Ureter (tissue), 1 donor: ENCODE results near the gene SASH3. TPM values are rescaled to one million over a fixed set of nuclear protein-coding genes. Genes with fewer than 3 reads are reported as not detected.

Experiments
- DNase-seq: peaks from one replicate; pipeline ENCODE4 v3.0.0-alpha.2; 2020; ENCODE audit warnings: low spot score
- total RNA-seq: library from RNA; stranded (reverse); gene quantifications from one replicate; pipeline ENCODE4 v1.2.4, GENCODE V29; 2023
- donor health status: DM: yes; HTN: yes; CAD: no.

The SASH3 gene
- total RNA-seq, 1 donor from 2014 or later: 8.4 TPM

DNA sequence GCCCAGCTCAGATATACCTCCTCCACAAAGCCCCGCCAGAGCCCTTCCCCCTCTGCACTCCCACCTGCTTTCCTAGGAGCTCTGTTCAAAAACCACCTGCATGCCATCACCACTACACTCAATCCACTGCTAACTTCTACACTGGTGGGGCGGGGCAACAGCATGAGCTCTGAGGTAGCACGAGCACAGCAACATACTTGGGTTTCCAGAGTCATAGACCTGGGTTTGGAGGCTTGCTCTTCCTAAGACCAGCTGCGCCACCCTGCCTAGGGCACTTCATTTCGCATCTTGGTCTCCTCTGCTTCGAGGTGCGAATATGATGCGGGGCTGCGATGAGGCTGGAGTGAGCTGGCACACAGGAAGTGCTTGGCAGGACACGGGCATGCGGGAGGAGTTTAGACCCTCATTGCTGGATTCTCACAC lies 3.6 kb downstream of the SASH3 start:
- DNase-seq: no peak

DNA sequence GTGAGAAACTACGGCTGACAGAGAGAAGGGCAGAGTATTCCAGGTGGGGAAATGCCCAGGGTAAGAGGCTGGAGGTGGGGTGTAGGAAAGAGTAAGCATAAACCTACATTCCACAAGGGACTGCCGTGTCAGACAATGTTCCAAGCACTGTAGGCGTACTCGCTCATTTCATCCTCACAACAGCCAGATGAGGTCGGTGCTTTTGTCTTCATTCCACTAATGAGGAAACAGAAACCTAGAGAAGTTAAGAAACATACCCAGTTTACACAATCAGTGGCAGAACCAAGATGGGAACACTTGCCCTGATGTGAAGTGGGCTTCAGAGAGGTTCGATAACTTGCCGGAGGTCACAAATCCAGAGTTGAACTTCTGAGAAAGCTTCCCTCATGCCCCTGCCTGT lies 4.6 kb downstream of the SASH3 start:
- DNase-seq: no peak

DNA sequence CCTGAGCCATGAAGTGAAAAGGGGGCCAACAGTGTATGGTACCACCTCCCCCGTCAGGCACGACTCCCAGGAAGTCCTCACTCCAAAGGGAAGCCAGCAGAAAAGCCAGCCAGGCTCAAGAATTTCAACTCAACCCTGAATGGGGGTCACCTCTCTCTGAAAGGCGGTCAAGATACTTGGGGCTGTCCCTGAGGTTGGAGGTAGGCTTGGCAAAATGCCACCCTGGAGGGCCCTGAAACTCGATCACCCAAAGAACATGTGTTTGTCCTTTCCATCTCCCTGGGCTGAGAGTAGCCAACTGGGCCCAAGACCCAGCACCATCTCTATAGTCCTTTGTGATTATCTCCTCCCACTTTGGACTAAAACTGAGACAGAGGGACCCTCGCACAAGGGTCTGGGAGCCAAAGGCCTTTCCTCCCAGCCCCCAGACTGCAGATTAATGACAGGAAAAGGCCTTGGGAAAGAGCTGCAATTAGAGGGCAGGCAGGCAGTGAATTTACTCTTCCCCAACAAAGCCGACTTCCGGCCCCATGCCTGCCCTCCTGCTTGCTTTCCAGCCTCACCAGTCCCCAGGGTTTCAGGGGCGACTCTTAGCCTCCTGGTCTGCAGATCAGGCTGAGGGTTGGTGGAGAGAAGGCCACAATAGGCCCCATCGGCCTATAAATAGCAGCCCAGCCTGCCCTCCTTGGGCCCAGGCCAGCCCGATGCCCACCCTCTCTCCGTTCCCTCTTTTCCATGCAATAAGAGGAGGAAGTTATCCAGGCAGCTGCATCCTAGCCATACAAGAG lies 5.6 kb downstream of the SASH3 start:
- DNase-seq: no peak

DNA sequence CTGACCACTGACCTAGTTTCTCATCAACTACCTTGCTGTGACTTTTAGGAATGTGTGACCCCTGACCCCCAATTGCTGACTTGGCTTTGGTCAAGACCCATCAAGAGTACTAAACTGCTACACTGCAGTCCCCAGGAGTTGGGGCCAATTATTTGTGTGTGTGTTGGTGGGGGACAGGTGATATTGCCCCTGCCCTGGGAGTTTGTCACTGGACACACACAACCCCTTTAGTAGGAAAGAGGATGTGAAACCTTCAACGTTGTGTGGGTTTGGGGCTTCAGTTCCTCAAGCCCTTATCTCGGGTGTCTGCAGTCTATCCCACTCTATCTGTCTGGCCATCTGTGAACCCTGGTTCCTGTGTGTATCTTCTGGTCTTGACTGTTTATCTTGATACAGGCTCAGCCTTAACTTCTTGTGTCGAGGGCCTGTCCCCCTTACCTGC lies 6.5 kb downstream of the SASH3 start:
- no peak for DNase-seq

DNA sequence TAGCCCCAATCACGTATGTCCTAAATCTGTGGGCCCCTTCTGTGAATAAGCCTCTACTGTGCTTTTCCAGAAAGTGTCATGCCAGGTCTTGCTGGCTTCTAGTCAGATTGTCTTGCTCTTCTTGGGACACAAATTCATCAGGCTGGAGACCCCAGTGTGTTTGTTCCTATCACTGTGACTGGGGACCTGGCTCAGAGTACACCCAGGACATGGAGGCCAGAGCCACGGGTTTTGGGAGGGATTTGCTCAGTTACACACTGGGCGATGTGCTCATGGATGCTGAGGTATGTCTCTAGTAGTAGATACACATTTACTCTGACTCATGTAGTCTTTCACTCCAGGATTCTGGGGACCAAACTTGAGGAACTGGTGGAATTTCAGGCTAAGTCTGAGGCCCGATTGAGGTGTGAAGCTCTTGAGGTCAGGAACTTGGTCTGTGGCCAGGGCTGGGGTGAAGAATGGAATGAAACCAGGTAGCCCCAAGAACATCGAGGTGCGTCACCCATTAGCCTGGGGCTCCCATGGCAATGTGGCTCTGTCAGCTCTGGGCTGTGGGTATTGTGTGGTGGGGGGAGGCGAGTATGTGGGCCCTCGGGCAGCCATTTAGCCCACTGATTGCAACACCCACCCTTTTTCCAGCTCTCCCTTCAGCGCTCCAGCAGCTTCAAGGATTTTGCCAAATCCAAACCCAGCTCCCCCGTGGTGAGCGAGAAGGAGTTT lies 7.7 kb downstream of the SASH3 start:
- DNase-seq: no peak

DNA sequence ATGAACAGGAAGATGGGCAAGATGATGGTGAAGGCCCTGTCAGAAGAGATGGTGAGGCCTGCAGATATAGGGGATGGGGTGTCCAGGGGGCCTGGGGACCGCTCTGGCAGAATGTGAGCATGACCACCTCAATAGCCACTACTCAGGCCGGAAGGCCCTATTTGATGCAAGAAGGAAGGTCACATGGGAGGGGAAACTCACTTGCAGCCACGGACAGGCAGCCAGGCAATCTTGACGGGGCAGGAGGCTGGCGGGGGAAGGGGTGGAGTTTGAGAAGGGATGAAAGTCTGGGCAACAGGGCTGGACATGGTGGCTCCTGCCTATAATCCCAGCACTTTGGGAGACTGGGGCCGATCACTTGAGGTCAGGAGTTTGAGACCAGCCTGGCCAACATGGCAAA lies 8.8 kb downstream of the SASH3 start:
- DNase-seq: no peak

DNA sequence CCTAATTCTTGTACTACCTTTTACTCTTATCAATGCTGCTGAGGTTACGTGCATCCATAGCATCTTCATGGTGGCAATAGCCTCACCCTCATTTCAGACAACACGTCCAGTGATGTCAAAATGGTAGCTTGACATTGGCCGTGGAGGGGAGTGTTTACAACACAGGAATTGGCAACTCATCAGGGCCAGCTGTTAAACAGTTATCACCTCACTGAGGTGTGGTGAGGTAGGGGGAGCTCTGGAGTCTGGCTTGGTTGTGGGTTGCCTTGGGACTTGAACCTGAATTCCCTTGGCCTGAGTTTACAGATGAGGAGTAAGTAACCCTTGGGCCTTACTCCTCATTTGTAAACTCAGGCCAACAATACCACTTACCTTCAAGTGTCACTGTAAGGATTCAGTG lies 10.4 kb downstream of the SASH3 start:
- DNase-seq: no peak

DNA sequence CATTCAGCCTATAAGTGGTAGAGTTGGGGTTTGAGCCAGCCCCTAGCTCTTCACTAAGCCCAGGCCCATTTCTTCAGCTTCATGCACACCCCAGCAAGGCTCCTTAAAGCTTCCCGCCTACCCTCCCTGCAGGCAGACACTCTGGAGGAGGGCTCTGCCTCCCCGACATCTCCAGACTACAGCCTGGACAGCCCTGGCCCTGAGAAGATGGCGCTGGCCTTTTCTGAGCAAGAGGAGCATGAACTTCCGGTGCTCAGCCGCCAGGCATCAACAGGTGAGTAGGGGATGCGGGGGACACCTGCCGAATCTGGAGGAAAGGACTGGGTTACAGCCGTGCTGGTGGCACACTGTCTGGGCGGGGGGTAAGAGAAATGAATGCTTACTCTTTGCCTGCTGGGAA lies 11.1 kb downstream of the SASH3 start:
- no peak for DNase-seq

DNA sequence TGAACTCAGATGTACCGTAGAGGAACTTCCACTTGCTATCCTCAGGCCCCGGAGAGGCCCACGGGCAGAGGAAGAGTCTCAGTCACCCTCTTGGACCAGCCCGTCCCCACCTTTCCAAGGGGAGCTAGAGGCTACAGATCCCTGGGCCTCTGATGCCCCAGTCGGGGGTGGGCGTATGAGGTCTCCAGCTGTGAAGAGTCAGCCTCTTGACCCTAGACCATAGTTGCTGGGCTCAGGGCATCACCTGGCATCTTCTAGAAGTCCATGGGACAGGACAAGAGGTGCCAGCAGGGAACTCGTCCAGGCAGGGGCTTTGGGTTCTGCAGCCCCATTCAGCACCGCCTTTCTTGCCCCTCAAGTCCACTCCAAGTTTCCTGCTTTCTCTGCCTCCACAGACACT lies 11.6 kb downstream of the SASH3 start:
- DNase-seq: no peak

DNA sequence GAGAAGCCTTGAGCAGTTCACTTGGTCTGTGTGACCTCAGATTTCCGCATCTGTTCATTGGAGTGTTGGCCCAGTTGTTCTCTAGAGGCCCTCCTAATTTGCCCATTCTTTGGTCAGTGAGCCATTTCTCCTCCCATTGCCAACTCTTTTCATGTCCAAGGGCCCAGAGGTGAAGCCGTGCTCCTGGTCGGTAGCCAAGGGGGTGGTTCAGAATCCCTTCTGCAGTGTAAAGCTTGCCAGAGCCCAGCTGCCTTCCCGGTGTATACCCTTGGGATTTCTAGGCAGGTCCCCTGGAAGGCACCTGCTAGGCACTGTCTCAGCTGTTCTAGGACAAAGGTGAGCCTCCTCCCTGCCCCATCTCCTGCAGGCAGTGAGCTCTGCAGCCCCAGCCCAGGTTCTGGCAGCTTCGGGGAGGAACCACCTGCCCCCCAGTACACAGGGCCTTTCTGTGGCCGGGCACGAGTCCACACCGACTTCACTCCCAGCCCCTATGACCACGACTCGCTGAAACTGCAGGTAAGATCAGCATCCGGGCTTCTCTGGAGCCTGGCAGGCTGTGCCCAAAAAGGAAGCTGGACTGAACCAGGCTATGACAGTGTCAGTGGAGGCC lies 12.3 kb downstream of the SASH3 start:
- no peak for DNase-seq

DNA sequence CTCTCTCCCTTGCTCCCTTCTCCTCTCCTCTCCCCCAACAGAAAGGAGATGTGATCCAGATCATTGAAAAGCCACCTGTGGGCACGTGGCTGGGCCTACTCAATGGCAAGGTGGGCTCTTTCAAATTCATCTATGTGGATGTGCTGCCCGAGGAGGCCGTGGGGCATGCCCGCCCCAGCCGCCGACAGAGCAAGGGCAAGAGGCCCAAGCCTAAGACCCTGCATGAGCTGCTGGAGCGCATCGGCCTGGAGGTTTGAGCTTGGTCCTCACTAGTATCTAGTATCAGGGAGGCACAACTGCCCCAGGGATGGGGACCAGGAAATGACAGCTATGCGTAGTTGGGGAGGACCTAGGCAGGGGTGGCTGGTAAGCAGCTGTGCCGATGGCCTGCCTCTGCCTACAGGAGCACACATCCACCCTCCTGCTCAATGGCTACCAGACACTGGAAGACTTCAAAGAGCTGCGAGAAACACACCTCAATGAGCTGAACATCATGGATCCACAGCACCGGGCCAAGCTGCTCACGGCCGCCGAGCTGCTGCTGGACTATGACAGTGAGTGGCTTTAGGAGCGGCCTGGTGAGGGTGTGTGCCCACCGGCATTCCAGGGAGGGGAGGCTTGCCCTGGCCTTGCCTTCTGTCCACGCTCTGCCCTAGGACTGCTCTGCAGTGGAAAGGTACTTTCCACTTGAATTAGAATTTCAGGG lies 13.0 kb downstream of the SASH3 start:
- no peak for DNase-seq

DNA sequence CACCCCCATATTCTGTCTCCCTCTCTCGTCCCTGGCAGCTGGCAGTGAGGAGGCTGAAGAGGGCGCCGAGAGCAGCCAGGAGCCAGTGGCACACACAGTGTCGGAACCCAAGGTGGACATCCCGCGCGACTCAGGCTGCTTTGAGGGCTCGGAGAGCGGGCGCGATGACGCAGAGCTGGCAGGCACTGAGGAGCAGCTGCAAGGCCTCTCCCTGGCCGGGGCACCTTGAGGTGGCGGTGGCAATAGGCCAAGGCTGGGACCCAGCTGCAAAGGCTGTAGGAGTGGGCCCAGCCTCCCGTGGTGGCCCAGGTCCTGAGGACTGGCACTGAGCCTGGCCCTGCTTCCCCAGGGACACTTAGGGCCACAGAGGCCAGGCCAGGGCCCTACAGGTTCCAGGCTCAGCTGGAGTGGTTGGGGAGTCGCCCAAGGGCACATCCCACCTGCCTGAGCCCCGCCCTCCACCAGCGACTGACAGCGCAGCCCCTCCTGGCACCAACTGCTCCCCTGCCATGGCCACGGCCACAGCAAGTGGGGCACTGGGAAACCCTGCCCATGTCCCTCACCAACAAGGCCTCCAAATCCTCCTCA lies 13.9 kb downstream of the SASH3 start:
- DNase-seq: no peak

DNA sequence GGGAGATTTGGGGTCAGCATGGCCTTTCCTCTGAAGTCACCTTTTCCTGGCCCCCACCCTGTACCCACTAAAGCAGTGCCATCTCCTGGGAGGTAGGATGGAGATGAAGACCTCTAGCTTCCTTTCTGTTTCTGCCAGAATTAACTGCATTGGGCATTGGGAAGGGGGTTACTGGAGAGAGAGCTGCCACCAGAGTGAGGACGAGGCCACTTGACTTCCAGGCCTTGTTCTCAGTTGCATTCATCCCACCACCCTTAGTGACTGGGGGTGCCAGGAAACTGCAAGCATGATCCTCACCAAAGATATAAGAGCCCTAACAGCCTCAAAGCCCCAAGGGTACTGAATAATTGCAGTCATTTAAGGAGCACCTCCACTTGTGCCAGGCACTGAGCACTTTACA lies 15.8 kb downstream of the SASH3 start:
- DNase-seq: no peak

DNA sequence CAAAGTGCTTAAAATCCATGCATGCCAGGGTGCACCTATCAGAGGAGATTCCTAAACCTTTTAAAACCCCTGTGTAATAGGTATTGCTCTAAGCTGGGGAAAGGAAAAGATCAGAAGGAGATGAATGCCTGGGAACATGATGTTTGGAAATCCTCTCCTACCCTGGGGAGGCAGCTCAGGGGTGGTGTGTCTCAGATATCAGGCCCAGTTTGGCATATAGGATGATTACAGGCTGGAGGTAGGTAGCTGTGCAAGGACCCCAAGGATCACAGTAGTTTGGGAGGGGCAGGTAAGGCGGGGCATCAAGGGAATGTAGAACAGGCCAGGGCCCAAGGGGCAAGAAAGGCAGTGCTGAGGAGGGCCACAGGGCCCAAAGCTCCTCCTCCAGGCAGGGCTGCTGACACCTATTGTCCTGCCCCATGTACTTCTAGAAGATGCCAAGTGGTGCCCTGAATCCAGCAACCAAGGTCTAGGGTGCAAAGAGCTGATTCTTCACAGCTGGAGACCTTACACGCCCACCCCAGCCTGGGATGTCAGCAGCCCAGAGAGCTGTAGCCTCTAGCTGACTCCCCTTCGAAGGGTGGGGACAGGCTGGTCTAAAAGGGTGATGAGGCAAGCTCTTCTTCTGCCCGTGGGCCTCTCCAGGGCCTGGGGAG lies 17.6 kb downstream of the SASH3 start:
- no peak for DNase-seq

DNA sequence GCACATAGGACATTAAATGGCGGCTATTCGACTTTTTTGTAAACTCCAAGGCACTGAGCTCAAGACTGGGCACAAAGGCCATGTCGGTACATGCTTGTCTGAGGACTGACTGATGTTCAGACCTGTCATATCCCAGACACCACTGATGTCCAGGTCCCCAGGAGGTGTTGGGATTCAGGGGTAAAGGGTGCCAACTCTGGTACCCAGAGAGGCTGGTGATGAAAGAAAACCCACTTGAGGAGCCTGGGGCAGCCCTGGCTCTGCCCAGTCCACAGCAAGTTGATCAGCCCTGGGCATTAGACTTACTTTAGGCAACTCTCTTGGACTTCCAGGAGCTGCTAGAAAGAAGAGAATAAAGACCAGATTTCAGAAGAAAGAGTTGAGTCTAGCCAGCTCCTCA lies 18.7 kb downstream of the SASH3 start:
- no peak for DNase-seq

DNA sequence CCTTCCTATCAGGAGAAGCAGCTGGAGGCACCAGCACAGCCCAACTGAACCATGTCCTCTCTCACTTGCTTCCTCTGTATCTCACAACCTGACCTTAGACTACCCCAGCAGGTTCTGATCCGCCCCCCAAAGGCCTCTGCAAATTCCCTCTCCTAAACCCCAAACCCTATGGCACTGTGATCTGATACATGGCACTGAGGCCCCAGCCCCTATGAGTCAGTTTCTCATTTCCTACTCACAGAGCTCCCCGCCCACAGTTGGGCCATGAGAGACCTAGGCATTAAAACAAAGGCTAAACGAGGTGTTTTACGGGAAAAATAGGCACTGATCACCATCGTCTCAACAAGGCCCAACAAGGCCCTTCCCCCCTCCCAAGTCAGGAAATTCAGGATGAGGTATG lies 19.1 kb downstream of the SASH3 start:
- no peak for DNase-seq

DNA sequence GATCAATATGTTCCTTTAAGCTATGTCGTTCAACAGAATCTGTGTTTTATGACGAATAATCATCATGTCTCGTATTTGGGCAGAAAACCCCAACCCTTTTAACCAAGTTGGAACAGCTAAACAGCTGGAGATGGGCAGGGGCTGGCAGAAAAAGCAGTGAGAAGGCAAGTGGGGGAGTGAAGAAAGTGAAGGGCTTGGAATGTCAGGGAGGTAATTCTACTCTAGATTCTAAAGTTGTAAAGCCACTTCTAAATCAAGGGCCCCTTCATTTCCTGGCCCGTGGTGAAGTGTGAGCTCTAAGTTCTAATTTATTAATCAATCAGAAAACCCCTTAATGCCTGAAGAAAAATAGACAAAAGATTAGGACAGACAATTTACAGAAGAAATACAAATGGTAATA lies 20.4 kb downstream of the SASH3 start:
- DNase-seq: no peak

DNA sequence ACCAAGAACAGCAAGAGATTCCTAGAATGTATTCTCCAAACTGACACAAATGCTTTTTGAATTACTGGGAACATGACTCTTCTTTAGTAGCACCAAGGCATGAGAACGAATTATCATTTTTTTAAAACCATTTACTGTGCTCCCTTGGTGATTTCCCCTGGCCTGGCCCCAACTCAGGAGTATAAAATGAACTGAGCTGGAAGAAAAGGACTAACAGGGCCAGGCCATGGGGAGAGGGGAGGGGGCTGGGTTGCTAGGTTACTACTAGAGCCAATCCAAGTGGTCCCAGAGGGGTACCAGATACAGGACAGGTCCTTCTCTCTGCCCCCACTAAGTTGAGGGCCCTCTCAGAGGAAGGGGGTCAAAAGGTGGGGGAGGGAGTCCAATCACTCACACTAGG lies 23.1 kb downstream of the SASH3 start:
- no peak for DNase-seq

DNA sequence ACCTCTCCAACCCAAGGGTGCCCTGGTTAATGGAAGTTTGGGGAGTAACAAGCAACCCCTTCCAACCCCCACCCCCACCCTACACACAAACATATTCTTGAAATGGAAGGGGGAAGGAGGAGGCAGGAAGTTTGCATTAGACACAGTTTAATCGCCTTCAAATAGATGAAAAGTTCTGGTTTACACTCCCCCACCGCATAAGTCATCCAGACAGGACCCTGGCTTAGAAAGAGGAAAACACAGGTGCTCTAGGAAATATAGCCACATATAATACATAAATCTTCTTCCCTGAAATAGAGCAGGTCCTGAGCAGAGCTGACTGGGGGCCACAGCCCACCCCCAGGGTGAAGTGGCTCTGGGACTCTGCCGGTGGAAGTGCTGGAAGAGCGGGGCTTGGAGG lies 25.1 kb downstream of the SASH3 start:
- DNase-seq: no peak

DNA sequence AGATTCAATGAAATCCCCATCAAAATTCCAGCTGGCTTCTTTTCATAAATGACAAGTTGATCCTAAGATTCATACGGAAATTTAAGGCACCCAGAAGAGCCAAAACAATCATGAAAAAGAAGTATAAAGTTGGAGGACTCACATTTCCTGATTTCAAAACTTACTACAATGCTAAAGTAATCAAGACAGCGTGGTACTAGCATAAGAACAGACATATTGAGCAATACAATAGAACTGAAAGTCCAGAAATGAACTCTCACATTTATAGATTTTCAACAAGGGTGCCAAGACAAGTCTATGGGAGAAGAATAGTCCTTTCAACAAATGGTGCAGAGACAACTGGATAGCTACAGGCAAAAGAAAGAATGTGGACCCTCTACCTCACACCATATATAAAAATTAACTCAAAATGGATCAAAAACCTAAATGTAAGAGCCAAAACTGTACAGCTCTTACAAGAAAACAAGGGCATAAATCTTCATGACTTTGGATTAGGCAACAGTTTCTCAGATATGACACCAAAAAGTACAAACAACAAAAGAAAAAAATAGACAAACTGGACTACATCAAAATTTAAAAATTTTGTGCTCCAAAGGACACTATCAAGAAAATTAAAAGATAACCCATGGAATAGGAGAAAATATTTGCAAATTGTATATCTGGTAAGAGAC lies 28.5 kb downstream of the SASH3 start:
- DNase-seq: no peak
